Measurements from ENCODE around the gene OTULINL. TPM values are rescaled to one million over a fixed set of nuclear protein-coding genes. Genes with fewer than 3 reads are reported as not detected.

Gene OTULINL
- total RNA-seq, 2 donors from 2014 or later = 15.8 to 19.0 TPM

DNA sequence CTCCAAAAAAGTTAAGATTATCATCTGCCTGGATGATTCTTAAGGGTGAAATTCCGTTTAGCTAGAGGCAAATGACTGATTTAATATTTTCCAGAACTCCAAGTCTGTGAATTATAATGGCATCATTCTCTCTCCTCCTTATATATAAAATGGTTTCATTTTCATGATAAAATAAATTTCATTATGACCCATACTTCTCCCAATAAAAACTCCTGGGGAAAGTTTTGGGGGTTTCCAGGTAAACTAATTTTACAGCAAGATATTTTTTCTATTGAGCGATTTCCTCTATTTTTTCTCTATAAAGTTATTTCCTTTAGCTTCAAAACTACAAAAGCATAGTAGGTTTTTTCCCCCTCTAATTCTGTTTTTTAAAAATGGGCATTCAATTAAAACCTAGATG, 75.3 kb downstream of the OTULINL start:
- H3K4me1 Mint-ChIP-seq = peaks cover 20% of the 10 kb centered on the region
- no peaks in the 10 kb centered on the region for H3K9me3 Mint-ChIP-seq
- ATAC-seq (replicated peaks) = peak; percentile 29
- H3K27me3 Mint-ChIP-seq = no peaks in the 10 kb centered on the region
- no peaks in the 10 kb centered on the region for H3K36me3 Mint-ChIP-seq (ENCODE audit: low read depth)
- H3K27ac Mint-ChIP-seq = peak overlapping the region; percentile 83
- peak overlapping the region; percentile 44 for H3K4me3 Mint-ChIP-seq

DNA sequence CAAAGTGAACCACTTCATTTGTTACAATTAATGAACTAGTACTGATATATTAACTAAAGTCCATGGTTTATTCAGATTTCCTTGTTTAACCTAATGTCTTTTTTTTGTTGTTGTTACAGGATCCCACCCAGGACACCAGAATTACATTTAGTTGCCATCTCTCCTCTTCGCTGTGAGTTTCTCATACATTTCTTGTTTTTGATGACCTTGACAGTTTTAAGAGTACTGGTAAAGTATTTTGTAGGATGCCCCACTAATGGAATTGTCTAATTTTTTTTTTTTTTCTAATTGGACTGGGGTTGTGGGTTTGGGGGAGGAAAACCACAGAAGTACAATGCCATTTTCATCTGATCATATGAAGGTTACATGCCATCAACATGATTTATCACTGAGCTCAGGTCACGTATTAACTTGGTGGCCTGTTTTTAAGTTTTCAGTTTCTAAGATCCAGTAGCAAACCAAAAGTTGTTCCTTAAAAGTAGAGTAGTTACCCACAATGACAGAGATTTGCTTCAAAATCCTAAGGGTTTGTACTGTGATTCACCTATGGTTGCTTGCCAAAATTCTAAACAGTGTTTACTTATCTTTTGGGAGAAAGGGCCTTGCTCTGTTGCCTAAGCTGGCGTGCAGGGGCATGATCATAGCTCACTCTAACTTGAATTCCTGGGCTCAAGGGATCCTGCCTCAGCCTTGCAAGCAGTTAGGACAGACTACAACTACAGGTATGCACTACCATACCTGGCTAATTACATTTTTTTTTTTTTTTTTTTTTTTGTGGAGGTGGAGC, 78.4 kb downstream of the OTULINL start:
- H3K4me1 Mint-ChIP-seq = peaks cover 28% of the 10 kb centered on the region
- no peak for ATAC-seq (replicated peaks)

DNA sequence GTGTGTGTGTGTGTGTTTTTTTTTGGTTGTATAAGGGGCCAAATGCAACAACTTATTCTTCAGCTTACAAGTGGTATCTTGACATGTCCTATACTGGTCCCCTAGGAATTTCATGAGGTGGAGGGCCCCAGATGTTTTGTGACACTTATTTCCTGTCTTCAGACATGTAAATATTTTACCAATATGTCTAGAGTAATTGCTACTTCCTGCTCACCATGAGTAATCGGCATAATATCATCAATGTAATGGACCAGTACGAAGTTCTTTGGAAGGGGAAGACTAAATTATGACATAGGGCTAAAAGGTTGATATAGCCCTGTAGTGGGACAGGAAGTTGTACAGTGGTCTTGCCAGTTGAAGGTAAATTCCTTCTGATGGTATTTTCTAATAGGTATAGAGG, 79.2 kb downstream of the OTULINL start:
- peaks cover 25% of the 10 kb centered on the region for H3K4me1 Mint-ChIP-seq
- ATAC-seq (replicated peaks) = no peak
- no peaks in the 10 kb centered on the region for H3K9me3 Mint-ChIP-seq
- peak overlapping the region; percentile 3 for H3K4me3 Mint-ChIP-seq
- no peak overlapping the region for H3K27ac Mint-ChIP-seq
- H3K27me3 Mint-ChIP-seq = no peaks in the 10 kb centered on the region
- H3K36me3 Mint-ChIP-seq (ENCODE audit: low read depth) = peaks cover 20% of the 10 kb centered on the region

More for the DNA sequence above, 78.4 kb downstream of the OTULINL start:
- no peak overlapping the region for H3K4me3 Mint-ChIP-seq
- peaks cover 13% of the 10 kb centered on the region for H3K36me3 Mint-ChIP-seq (ENCODE audit: low read depth)
- no peaks in the 10 kb centered on the region for H3K27me3 Mint-ChIP-seq
- no peak overlapping the region for H3K27ac Mint-ChIP-seq
- no peaks in the 10 kb centered on the region for H3K9me3 Mint-ChIP-seq

Other genes starting within 250 kb of the OTULINL start
- 10 to 100 TPM; 67.2 to 73.9 TPM for gene OTULIN, start 82.9 kb downstream of the OTULINL start, total RNA-seq

All from activated T-helper 17 cell treated with anti-CD3 and anti-CD28 coated beads, Interleukin-2, amount 50 U/mL, for 72 hours (primary cell).